HEK293T (cell line): ENCODE data around the gene CNST.
"Not testable (repeated sequence)": the region's sequence is repeated elsewhere in the genome, so short reads cannot be mapped to it uniquely, and the experiment has no call there.

Experiments used
- CTCF ChIA-PET: fragments of 350-600 bp; formaldehyde crosslinking; extraction: SDS; loops from one replicate; lab custom pipeline; 2021; ENCODE audit warnings: antibody characterized with exemption, inconsistent platforms; lab: Yijun Ruan, JAX
- POLR2A ChIA-PET: fragments of 350-600 bp; formaldehyde crosslinking; extraction: SDS; loops from one replicate; lab custom pipeline; 2020; ENCODE audit warnings: antibody characterized with exemption, inconsistent platforms; lab: Yijun Ruan, JAX
- DNase-seq: peaks from one replicate; pipeline ENCODE4 v3.0.0; 2012; ENCODE audit warnings: mixed read lengths; ENCODE audit errors: extremely low spot score
- CTBP1 ChIP-seq: fragments of 450-650 bp; IDR thresholded peaks from 2 replicates; pipeline ENCODE4 v1.6.1; 2016; ENCODE audit warnings: borderline replicate concordance
- ELF4 ChIP-seq: fragments of 450-650 bp; IDR thresholded peaks from 2 replicates; pipeline ENCODE4 v1.6.1; 2017; ENCODE audit warnings: antibody characterized with exemption
- FOXA1 ChIP-seq: fragments of 450-650 bp; IDR thresholded peaks from 2 replicates; pipeline ENCODE4 v1.6.1; 2016; ENCODE audit warnings: mild to moderate bottlenecking
- TARDBP ChIP-seq: fragments of 450-650 bp; IDR thresholded peaks from 2 replicates; pipeline ENCODE4 v1.6.1; 2016

Gene CNST

GRCh38 chr1:246711548-246712003, 145.3 kb downstream of the CNST start:
- CTCF ChIA-PET: interaction anchor here (0.6 kb wide), 1 partner anchor 234 kb away, joined by 3 read pairs; no protein-coding TSS in a partner anchor
- POLR2A ChIA-PET: no interaction called here

GRCh38 chr1:246712428-246712827, 146.2 kb downstream of the CNST start:
- CTCF ChIA-PET: not testable (repeated sequence)

More at GRCh38 chr1:246711548-246712003, 145.3 kb downstream of the CNST start:
- TF ChIP-seq CTBP1 (no peak), ELF4 (no peak), FOXA1 (no peak), TARDBP (no peak)
- DNase-seq: no peak

More at GRCh38 chr1:246712428-246712827, 146.2 kb downstream of the CNST start:
- POLR2A ChIA-PET, DNase-seq: not testable (repeated sequence)
